Upper lobe of left lung (tissue), 6 donors: ENCODE measurements around the gene SNX14. TPM values are rescaled to one million over a fixed set of nuclear protein-coding genes. Genes with fewer than 3 reads are reported as not detected.
A peak's percentile ranks its signal among the peaks of the same experiment; 100 is the strongest.

ENCODE experiments used
- ATAC-seq, 2 donors: fragments of 200-7000 bp; cut with Tn5 transposase; one replicate each; pipeline ENCODE4 v1.9.1; 2022; ENCODE audit warnings: mild to moderate bottlenecking in 2 of 2, moderate library complexity in 2 of 2; ENCODE audit not compliant: low FRiP score in 2 of 2
- DNase-seq, 2 donors: peaks; one replicate each; pipeline ENCODE4 v3.0.0-alpha.2; 2019 to 2020
- H3K27ac ChIP-seq, 4 donors: fragments of 200-600 bp; sonication (generic); one replicate each; pipeline ENCODE4 v1.5.1; 2016 to 2019
- H3K27me3 ChIP-seq, 4 donors: fragments of 200-600 bp; sonication (generic); one replicate each; pipeline ENCODE4 v1.5.1; 2017 to 2019
- H3K36me3 ChIP-seq, 4 donors: fragments of 200-600 bp; sonication (generic); one replicate each; pipeline ENCODE4 v1.5.1; 2016 to 2019
- H3K4me1 ChIP-seq, 4 donors: fragments of 200-600 bp; sonication (generic); one replicate each; pipeline ENCODE4 v1.5.1; 2018 to 2019
- H3K4me3 ChIP-seq, 4 donors: fragments of 200-600 bp; sonication (generic); one replicate each; pipeline ENCODE4 v1.5.1; 2017 to 2019; ENCODE audit warnings: mild to moderate bottlenecking in 2 of 4, moderate library complexity in 1 of 4
- H3K9me3 ChIP-seq, 4 donors: fragments of 200-600 bp; sonication (generic); one replicate each; pipeline ENCODE4 v1.5.1; 2018 to 2019
- EP300 ChIP-seq, 4 donors: sonication (generic); formaldehyde crosslinking; IDR thresholded peaks; one replicate each; pipeline ENCODE4 v1.5.1; 2017; ENCODE audit warnings: antibody characterized with exemption in 4 of 4, control low read depth in 2 of 4
- POLR2A ChIP-seq, 4 donors: fragments of 450-650 bp; IDR thresholded peaks; one replicate each; pipeline ENCODE4 v1.5.1; 2016 to 2017; ENCODE audit warnings: antibody characterized with exemption in 4 of 4, mild to moderate bottlenecking in 2 of 4
- POLR2AphosphoS5 ChIP-seq, 2 donors: sonication (generic); formaldehyde crosslinking; IDR thresholded peaks; one replicate each; pipeline ENCODE4 v1.5.1; 2017; ENCODE audit warnings: antibody characterized with exemption in 2 of 2
- WGBS, 2 donors: methylation state at CpG; one replicate each; pipeline ENCODE4 v1.1.5; 2017 to 2018; 5-methylcytosine and 5-hydroxymethylcytosine counted together
- total RNA-seq, 6 donors: library from RNA; depleted of rRNA in 4 of 6; stranded (reverse); fragments of >200 nt in 4 of 6; gene quantifications; one replicate each; pipeline versions ENCODE4 v1.1.0 to v1.2.1, GENCODE V29; 2016 to 2021
- TF ChIP-seq, protein P1 (sequence below), 6 experiments: fragments of 450-650 bp in 4 of 6; fragments of 200-600 bp in 2 of 6; sonication (generic) in 2 of 6; IDR thresholded peaks; one replicate each; pipeline ENCODE4 v1.5.1; 2016 to 2019; ENCODE audit warnings: antibody characterized with exemption in 6 of 6
- donor health status: DM: no; HTN: no; CAD: no; lungs with moderate emphysema.
- donor health status: DM: no; HTN: yes; CAD: no; lungs with severe emphysema.

Gene SNX14
- total RNA-seq, 6 donors from 2014 or later, result 43.7 to 170 (median 88.6) TPM

DNA sequence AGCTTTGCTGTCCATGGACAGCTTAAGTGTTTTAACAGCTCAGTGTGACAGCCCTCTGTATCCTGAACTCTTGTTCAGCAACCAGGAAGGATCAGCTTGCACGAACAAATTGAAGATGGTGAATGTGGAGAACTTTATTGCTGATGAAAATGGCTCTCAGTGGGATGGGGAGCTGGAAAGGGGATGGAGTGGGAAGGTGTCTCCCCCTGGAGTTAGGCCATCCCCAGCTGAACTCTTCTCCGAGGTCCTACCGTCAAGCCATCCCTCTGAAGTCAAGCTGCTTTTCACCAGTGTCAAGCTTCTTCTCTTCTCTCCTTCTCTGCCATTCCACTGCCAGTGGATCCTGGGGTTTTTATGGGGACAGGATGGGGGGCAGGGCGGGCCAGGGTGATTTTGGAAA, 117.1 kb downstream of the SNX14 start:
- H3K27ac ChIP-seq, result no peak overlapping the region
- no peaks in the 10 kb centered on the region for H3K36me3 ChIP-seq
- no peaks in the 10 kb centered on the region for H3K4me1 ChIP-seq
- no peaks in the 10 kb centered on the region for H3K27me3 ChIP-seq
- ATAC-seq, result no peak
- 94% methylated on average over 4 of the region's 4 CpGs for WGBS, 2 donors
- no peak overlapping the region for H3K4me3 ChIP-seq
- no peak for DNase-seq
- H3K9me3 ChIP-seq, result peaks cover 0 to 6% (median 0%) of the 10 kb centered on the region in 4 donors
- TF ChIP-seq POLR2AphosphoS5 (IDR thresholded peaks at IDR 0.05), result no peak

DNA sequence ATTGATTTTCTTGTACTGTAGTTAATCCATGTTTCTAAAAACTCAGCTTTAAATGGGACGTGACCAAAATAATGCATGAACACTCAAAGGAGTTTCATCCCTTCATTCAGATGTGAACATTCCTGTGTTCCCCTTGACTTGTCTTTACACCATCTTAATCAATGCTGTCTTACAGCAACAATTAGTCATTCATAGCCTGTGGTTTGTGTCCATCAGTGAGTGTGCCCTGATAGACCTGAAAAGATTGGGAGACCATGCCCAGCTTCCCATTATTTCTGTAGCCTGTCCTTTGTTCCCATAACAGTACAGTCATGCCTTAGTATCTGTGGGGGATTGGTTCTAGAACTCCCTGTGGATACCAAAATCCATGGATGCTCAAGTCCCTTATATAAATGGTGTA, 119.9 kb downstream of the SNX14 start:
- Histone ChIP-seq H3K4me1 (no peaks in the 10 kb centered on the region), H3K9me3 (peaks cover 0 to 6% (median 0%) of the 10 kb centered on the region in 4 donors), H3K36me3 (no peaks in the 10 kb centered on the region), H3K4me3 (no peak overlapping the region), H3K27me3 (no peaks in the 10 kb centered on the region), H3K27ac (no peak overlapping the region)
- ATAC-seq (no peak), DNase-seq (no peak)
- TF ChIP-seq, protein P1, sequence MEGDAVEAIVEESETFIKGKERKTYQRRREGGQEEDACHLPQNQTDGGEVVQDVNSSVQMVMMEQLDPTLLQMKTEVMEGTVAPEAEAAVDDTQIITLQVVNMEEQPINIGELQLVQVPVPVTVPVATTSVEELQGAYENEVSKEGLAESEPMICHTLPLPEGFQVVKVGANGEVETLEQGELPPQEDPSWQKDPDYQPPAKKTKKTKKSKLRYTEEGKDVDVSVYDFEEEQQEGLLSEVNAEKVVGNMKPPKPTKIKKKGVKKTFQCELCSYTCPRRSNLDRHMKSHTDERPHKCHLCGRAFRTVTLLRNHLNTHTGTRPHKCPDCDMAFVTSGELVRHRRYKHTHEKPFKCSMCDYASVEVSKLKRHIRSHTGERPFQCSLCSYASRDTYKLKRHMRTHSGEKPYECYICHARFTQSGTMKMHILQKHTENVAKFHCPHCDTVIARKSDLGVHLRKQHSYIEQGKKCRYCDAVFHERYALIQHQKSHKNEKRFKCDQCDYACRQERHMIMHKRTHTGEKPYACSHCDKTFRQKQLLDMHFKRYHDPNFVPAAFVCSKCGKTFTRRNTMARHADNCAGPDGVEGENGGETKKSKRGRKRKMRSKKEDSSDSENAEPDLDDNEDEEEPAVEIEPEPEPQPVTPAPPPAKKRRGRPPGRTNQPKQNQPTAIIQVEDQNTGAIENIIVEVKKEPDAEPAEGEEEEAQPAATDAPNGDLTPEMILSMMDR (IDR thresholded peaks at IDR 0.05), result no peak
- TF ChIP-seq POLR2AphosphoS5 (IDR thresholded peaks at IDR 0.05) (no peak), EP300 (IDR thresholded peaks at IDR 0.05) (no peak)
- WGBS, 2 donors, result 80 to 89% methylated on average over 1 of the region's 1 CpG

DNA sequence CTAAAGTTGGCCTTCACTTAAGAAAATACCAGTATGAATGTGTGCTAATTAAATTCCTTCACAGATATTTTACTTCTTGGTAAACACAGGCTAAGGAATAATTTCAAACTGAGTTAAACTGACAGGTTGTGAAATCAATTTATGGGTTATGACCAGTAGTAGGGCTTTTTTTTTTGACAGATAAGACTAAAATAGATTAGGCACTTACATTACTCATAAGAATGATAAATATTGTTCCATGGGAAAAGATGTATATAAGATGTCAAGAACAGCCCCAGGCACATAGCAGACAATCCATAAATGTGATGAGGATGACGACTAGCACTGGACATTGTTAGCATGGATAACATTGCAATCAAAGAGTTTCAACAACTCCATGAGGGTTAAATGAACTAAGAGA, 120.9 kb downstream of the SNX14 start:
- no peak for ATAC-seq
- H3K9me3 ChIP-seq, result peaks cover 0 to 6% (median 0%) of the 10 kb centered on the region in 4 donors
- H3K27me3 ChIP-seq, result no peaks in the 10 kb centered on the region
- H3K36me3 ChIP-seq, result no peaks in the 10 kb centered on the region
- 68 to 89% methylated on average over 1 of the region's 1 CpG for WGBS, 2 donors
- H3K27ac ChIP-seq, result no peak overlapping the region
- H3K4me3 ChIP-seq, result no peak overlapping the region
- H3K4me1 ChIP-seq, result no peaks in the 10 kb centered on the region
- no peak for DNase-seq
- TF ChIP-seq POLR2AphosphoS5 (IDR thresholded peaks at IDR 0.05), result no peak
- TF ChIP-seq EP300 (IDR thresholded peaks at IDR 0.05), result no peak
- TF ChIP-seq POLR2A (IDR thresholded peaks at IDR 0.05), result no peak
- TF ChIP-seq, protein P1 (IDR thresholded peaks at IDR 0.05), result no peak

DNA sequence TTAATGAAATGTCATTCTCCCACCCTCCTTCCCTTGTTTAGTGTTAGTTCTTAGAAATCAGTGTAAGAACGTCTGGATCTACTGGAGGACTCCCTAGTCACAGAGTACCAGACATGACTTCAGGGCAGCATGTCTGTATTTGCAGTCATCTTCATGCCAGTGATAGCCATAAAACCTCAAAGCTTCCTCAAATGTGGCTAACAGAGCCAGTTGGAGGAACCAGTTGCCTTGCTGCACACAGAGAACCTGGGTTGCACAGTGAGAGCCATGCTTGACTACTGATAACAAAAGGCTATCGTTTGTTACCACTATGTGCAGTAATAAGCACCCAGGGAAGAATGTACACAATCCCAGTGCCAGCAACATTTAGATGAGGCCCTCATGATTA, 123.6 kb downstream of the SNX14 start:
- 56 to 60% methylated on average over 2 of the region's 2 CpGs for WGBS, 2 donors
- H3K36me3 ChIP-seq, result no peaks in the 10 kb centered on the region
- H3K27ac ChIP-seq, result no peak overlapping the region
- H3K9me3 ChIP-seq, result no peaks in the 10 kb centered on the region
- TF ChIP-seq POLR2AphosphoS5 (IDR thresholded peaks at IDR 0.05), result no peak
- no peak for TF ChIP-seq EP300 (IDR thresholded peaks at IDR 0.05)
- TF ChIP-seq, protein P1 (IDR thresholded peaks at IDR 0.05), result no peak
- no peak for TF ChIP-seq POLR2A (IDR thresholded peaks at IDR 0.05)
- no peak overlapping the region for H3K4me3 ChIP-seq
- peaks cover 0 to 7% (median 0%) of the 10 kb centered on the region in 4 donors for H3K4me1 ChIP-seq
- DNase-seq (no peak), ATAC-seq (peak in 1 of 2 donors; percentile 47)
- H3K27me3 ChIP-seq, result no peaks in the 10 kb centered on the region

DNA sequence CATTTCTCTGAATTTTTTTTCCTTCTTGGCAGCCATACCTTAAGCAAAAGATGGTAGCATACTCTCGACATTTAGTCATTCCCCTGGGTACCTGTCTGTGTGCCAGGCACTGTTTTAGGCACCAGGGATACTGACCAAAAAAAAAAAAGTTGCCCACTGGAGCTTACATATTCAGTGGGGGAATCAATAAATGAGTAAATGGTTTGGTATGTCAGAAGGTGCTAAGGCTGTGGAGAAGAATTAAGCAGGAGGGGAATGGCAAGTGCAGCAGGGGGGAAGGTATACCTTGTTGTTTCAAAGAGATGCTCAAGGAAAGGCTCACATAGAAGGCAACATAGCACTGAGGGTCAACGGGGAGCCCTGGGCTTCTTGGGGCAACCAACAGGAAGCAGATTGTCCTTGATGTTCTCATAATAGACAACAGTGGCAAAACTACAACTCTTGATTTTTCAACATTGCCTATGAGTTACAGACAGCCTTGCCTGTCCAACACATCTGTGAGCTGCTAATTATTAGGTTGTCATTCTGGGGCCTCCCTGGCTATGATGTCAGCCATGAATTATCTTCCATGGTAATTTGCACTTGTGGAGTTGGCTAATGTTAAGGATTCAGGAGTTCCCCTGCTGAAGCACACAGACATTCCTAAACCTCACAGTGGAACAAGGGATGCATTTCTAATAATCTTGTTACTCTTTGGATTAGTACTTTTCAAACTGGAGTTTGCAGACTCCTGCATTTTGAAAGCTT, 124.2 kb downstream of the SNX14 start:
- 68 to 76% methylated on average over 2 of the region's 2 CpGs for WGBS, 2 donors
- H3K4me1 ChIP-seq, result peaks cover 0 to 10% (median 0%) of the 10 kb centered on the region in 4 donors
- ATAC-seq, result no peak
- no peak overlapping the region for H3K27ac ChIP-seq
- H3K4me3 ChIP-seq, result no peak overlapping the region
- DNase-seq, result no peak
- no peaks in the 10 kb centered on the region for H3K27me3 ChIP-seq
- no peaks in the 10 kb centered on the region for H3K9me3 ChIP-seq
- TF ChIP-seq, protein P1 (IDR thresholded peaks at IDR 0.05), result no peak
- TF ChIP-seq EP300 (IDR thresholded peaks at IDR 0.05), result no peak
- no peak for TF ChIP-seq POLR2A (IDR thresholded peaks at IDR 0.05)
- no peak for TF ChIP-seq POLR2AphosphoS5 (IDR thresholded peaks at IDR 0.05)
- H3K36me3 ChIP-seq, result no peaks in the 10 kb centered on the region
